ENCODE data around the gene PRDM8. TPM values are rescaled to one million over a fixed set of nuclear protein-coding genes. Genes with fewer than 3 reads are reported as not detected.

The PRDM8 gene
- total RNA-seq, 1 experiment from 2014 or later, result not detected

DNA sequence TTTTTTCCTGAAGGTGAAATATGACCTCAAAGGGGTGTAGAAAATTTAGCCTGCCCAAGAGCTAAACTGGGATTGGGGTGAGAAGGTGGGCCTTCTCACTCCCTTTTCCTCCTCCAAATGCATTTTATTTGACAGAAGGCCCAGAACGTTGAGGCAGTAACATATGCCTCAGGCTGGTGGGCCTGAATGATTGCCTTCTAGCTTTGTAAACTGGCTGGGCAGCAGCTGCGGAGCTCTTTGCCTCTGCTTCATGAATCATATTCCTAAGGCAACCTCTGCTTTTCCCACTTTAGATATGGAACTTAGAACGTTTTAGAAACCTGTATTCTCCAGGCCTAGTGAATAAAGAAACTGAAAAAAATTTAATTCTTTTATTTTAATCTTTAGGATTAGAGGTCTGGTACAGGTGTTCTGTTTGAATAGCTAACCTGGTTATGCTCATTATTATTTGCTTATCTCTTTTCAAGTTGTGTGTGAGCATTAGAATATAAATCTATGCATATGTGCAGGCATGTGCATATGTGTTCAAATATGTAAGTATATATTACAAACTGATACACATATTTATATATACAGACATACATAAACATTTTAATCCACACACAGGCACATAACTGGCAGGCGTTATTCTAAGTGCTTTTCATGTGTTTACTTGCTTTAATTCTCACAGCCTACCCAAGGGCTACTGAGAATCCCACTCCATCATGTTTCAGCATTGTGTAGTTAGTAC, 11.5 kb downstream of the PRDM8 start:
- TF ChIP-seq ELF4 (CRISPR knock-in tag; IDR thresholded peaks at IDR 0.05; ENCODE audit: low read depth), result no peak
- TF ChIP-seq ZBTB21 (CRISPR knock-in tag; IDR thresholded peaks at IDR 0.05; ENCODE audit: borderline replicate concordance), result no peak
- no peak for TF ChIP-seq OVOL2 (CRISPR knock-in tag; IDR thresholded peaks at IDR 0.05; ENCODE audit: borderline replicate concordance)
- no peak for TF ChIP-seq NR1H2 (CRISPR knock-in tag; IDR thresholded peaks at IDR 0.05)
- TF ChIP-seq GRHL2 (CRISPR knock-in tag; IDR thresholded peaks at IDR 0.05; ENCODE audit: insufficient replicate concordance, severe bottlenecking), result no peak
- TF ChIP-seq, protein P1, sequence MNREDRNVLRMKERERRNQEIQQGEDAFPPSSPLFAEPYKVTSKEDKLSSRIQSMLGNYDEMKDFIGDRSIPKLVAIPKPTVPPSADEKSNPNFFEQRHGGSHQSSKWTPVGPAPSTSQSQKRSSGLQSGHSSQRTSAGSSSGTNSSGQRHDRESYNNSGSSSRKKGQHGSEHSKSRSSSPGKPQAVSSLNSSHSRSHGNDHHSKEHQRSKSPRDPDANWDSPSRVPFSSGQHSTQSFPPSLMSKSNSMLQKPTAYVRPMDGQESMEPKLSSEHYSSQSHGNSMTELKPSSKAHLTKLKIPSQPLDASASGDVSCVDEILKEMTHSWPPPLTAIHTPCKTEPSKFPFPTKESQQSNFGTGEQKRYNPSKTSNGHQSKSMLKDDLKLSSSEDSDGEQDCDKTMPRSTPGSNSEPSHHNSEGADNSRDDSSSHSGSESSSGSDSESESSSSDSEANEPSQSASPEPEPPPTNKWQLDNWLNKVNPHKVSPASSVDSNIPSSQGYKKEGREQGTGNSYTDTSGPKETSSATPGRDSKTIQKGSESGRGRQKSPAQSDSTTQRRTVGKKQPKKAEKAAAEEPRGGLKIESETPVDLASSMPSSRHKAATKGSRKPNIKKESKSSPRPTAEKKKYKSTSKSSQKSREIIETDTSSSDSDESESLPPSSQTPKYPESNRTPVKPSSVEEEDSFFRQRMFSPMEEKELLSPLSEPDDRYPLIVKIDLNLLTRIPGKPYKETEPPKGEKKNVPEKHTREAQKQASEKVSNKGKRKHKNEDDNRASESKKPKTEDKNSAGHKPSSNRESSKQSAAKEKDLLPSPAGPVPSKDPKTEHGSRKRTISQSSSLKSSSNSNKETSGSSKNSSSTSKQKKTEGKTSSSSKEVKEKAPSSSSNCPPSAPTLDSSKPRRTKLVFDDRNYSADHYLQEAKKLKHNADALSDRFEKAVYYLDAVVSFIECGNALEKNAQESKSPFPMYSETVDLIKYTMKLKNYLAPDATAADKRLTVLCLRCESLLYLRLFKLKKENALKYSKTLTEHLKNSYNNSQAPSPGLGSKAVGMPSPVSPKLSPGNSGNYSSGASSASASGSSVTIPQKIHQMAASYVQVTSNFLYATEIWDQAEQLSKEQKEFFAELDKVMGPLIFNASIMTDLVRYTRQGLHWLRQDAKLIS (CRISPR knock-in tag; IDR thresholded peaks at IDR 0.05; ENCODE audit: borderline replicate concordance), result no peak
- no peak for TF ChIP-seq RELA (CRISPR knock-in tag; IDR thresholded peaks at IDR 0.05; ENCODE audit: borderline replicate concordance)
- TF ChIP-seq, protein P2, sequence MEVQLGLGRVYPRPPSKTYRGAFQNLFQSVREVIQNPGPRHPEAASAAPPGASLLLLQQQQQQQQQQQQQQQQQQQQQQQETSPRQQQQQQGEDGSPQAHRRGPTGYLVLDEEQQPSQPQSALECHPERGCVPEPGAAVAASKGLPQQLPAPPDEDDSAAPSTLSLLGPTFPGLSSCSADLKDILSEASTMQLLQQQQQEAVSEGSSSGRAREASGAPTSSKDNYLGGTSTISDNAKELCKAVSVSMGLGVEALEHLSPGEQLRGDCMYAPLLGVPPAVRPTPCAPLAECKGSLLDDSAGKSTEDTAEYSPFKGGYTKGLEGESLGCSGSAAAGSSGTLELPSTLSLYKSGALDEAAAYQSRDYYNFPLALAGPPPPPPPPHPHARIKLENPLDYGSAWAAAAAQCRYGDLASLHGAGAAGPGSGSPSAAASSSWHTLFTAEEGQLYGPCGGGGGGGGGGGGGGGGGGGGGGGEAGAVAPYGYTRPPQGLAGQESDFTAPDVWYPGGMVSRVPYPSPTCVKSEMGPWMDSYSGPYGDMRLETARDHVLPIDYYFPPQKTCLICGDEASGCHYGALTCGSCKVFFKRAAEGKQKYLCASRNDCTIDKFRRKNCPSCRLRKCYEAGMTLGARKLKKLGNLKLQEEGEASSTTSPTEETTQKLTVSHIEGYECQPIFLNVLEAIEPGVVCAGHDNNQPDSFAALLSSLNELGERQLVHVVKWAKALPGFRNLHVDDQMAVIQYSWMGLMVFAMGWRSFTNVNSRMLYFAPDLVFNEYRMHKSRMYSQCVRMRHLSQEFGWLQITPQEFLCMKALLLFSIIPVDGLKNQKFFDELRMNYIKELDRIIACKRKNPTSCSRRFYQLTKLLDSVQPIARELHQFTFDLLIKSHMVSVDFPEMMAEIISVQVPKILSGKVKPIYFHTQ (CRISPR knock-in tag; IDR thresholded peaks at IDR 0.05), result no peak
- TF ChIP-seq ZNF138 (CRISPR knock-in tag; conservative IDR thresholded peaks at IDR 0.05), result no peak
- no peak for TF ChIP-seq ZNF121 (CRISPR knock-in tag; IDR thresholded peaks at IDR 0.05)
- no peak for TF ChIP-seq GTF2I (CRISPR knock-in tag; conservative IDR thresholded peaks at IDR 0.05)
- TF ChIP-seq NR2C2 (CRISPR knock-in tag; IDR thresholded peaks at IDR 0.05), result no peak
- no peak for TF ChIP-seq SP1 (CRISPR knock-in tag; conservative IDR thresholded peaks at IDR 0.05)
- TF ChIP-seq NFYB (CRISPR knock-in tag; conservative IDR thresholded peaks at IDR 0.05; ENCODE audit: low read depth), result no peak
- no peak for TF ChIP-seq JAZF1 (CRISPR knock-in tag; IDR thresholded peaks at IDR 0.05)
- TF ChIP-seq, protein P3, sequence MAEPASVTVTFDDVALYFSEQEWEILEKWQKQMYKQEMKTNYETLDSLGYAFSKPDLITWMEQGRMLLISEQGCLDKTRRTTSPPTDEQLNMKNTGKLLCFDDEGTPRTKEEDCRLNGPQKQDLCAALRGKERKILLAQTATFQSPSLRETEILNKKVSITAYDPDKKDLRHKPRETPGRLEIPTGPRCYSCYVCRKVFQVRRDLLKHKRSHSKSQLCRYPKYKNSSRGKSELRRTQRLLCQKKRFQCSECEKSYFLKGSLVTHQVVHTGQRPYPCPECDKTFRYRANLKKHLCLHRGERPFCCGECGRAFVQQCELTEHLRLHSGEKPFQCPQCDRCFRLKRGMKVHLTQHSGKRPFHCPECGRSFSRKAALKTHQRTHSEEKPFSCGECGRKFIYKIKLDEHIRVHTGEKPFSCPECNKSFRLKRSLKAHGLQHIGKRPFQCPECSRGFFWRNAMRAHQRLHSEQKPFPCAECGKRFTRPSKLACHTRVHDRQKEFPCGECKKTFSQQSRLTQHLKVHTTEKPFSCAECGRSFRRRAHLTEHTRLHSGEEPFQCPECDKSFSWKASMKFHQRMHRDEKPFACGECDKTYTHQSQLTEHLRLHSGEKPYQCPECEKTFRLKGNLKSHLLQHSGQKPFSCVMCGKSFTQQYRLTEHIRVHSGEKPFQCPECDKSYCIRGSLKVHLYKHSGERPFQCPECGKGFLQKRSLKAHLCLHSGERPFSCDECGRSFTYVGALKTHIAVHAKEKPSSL (CRISPR knock-in tag; conservative IDR thresholded peaks at IDR 0.05), result no peak
- TF ChIP-seq, protein P4, sequence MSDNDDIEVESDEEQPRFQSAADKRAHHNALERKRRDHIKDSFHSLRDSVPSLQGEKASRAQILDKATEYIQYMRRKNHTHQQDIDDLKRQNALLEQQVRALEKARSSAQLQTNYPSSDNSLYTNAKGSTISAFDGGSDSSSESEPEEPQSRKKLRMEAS (CRISPR knock-in tag; IDR thresholded peaks at IDR 0.05), result no peak
- ChIA-PET POLR2A (no interaction called here), CTCF (interaction anchor here (0.5 to 1.5 kb wide), 2 partner anchors 24 to 81 kb away, joined by 3 to 4 read pairs; no protein-coding TSS in a partner anchor)
- Mint-ChIP-seq H3K27me3 (ENCODE audit: low read depth) (peaks cover 97% of the 10 kb centered on the region), H3K36me3 (no peaks in the 10 kb centered on the region; the same call in 1 of the 2 replicates), H3K4me3 (no peak overlapping the region), H3K4me1 (peaks cover 12% of the 10 kb centered on the region), H3K9me3 (no peaks in the 10 kb centered on the region), H3K27ac (no peak overlapping the region)
- DNase-seq (ENCODE audit: low spot score) (no peak), ATAC-seq (no peak)
